Transverse colon (tissue), 4 donors: ENCODE measurements around the gene VPS37D. TPM values are rescaled to one million over a fixed set of nuclear protein-coding genes. Genes with fewer than 3 reads are reported as not detected.

ENCODE experiments used
- DNase-seq: peaks from one replicate; pipeline ENCODE4 v3.0.0-alpha.2; 2019
- H3K27ac ChIP-seq, 4 donors: fragments of 200-600 bp; sonication (generic); 2 replicates each; pipeline ENCODE4 v1.5.1; 2016 to 2018; ENCODE audit warnings: inconsistent platforms in 4 of 4
- H3K27me3 ChIP-seq: fragments of 200-600 bp; sonication (generic); 2 replicates; pipeline ENCODE4 v1.5.1; 2017; ENCODE audit warnings: inconsistent platforms
- H3K36me3 ChIP-seq, 4 donors: fragments of 200-600 bp; sonication (generic); 2 replicates each; pipeline ENCODE4 v1.5.1; 2017 to 2019; ENCODE audit warnings: inconsistent platforms in 4 of 4
- H3K4me1 ChIP-seq, 4 donors: fragments of 200-600 bp; sonication (generic); 2 replicates each; pipeline ENCODE4 v1.5.1; 2017 to 2020; ENCODE audit warnings: inconsistent platforms in 4 of 4
- H3K4me3 ChIP-seq, 4 donors: fragments of 200-600 bp; sonication (generic); 1 replicate in 1 of 4; 2 replicates in 3 of 4; pipeline versions ENCODE4 v1.5.1 to v1.6.1; 2017 to 2019; ENCODE audit warnings: inconsistent platforms in 4 of 4
- H3K9me3 ChIP-seq, 2 donors: fragments of 200-600 bp; sonication (generic); 2 replicates each; pipeline ENCODE4 v1.5.1; 2017 to 2019; ENCODE audit warnings: inconsistent platforms in 2 of 2
- EP300 ChIP-seq: sonication (generic); formaldehyde crosslinking; IDR thresholded peaks from one replicate; pipeline ENCODE4 v1.6.1; 2017; ENCODE audit warnings: antibody characterized with exemption, low read depth
- POLR2A ChIP-seq: fragments of 450-650 bp; IDR thresholded peaks from one replicate; pipeline ENCODE4 v1.6.1; 2016; ENCODE audit warnings: antibody characterized with exemption, mild to moderate bottlenecking, moderate library complexity
- POLR2AphosphoS5 ChIP-seq, 3 donors: sonication (generic); formaldehyde crosslinking; IDR thresholded peaks; one replicate each; pipeline ENCODE4 v1.6.1; 2016; ENCODE audit warnings: antibody characterized with exemption in 3 of 3
- WGBS, 2 donors: methylation state at CpG; one replicate each; pipeline ENCODE4 v1.1.5; 2018; ENCODE audit warnings: low coverage in 1 of 2; 5-methylcytosine and 5-hydroxymethylcytosine counted together
- in situ Hi-C, 4 donors: fragments of 200-750 bp; cut with MboI; loops; one replicate each; pipeline versions ENCODE4 v1.15.0 to v1.15.1; 2017; ENCODE audit warnings: low sequenced_read_pairs in 3 of 4, low pct_ligation_motif_present in 1 of 4, low pct_unique_long_range_greater_than_20kb in 1 of 4
- intact Hi-C: fragments of 100-400 bp; cut with DNase I; formaldehyde crosslinking; loops from one replicate; pipeline ENCODE4 v1.15.1; 2023; ENCODE audit warnings: low total_unique reads
- total RNA-seq, 4 donors: library from RNA; depleted of rRNA; stranded (reverse); fragments of >200 nt; gene quantifications; one replicate each; pipeline ENCODE4 v1.1.0, GENCODE V29; 2016
- TF ChIP-seq, protein P1 (sequence below), 5 experiments: fragments of 200-600 bp in 3 of 5; fragments of 450-650 bp in 2 of 5; sonication (generic) in 3 of 5; IDR thresholded peaks; 1 replicate in 2 of 5; 2 replicates in 3 of 5; pipeline ENCODE4 v1.5.1; 2016 to 2017; ENCODE audit warnings: antibody characterized with exemption in 5 of 5, inconsistent platforms in 3 of 5, mild to moderate bottlenecking in 2 of 5, moderate library complexity in 1 of 5

Gene VPS37D
- total RNA-seq, 4 donors from 2014 or later, result 0.82 to 3.5 TPM; not detected in 2

DNA sequence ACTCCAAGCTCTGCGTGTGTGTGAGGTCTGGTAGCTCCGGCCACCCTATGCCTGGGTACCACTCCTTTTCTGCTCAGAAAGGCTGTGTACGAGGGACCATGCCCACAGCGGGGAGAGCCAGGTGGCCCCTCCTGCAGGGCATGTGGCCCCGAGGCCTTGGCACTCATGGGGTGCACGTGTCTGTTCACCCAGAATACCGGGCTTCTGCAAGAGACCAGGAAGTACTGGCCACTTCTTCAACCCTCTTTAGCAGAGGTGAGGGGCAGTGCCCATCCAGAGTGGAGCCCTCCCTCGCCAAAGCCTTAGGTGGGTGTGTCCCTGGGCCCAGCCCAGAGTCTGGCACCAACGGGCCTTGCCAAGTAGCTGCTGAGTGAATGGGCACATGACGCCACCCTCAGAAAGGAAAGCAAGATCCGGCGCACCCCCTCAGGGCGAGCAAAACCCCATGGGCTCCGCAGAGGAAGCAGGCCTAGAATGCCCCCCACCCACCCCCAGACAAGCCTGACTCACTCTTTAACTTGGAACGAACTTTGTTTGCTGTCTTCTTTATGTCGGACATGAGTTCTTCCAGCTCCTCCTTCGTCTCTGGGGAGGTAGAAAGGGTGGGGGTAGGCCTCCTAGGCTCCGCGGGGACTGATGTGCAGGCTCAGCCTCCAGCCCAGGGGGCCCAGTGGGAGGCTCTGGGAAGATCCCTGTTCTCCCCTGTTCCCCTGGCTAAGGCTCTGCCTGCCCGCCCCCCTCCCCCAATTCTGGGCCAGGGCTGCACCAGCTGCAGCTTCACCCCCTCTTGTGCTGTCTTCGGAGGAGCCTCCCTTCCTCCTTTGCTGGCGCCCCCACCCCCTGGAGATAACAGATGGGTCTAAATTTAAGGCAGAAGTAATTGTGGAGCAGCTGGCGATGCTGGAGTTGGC lies 37.3 kb downstream of the VPS37D start:
- peak overlapping the region in 3 of 4 donors; percentile 2 to 68 (median 48) for H3K27ac ChIP-seq
- H3K4me3 ChIP-seq, result no peak overlapping the region
- in situ Hi-C loops, result no loop called here
- peaks cover 7 to 21% (median 17%) of the 10 kb centered on the region in 4 donors for H3K4me1 ChIP-seq
- H3K9me3 ChIP-seq, result no peaks in the 10 kb centered on the region
- TF ChIP-seq POLR2AphosphoS5 (IDR thresholded peaks at IDR 0.05) (no peak), POLR2A (no peak), EP300 (no peak)
- TF ChIP-seq, protein P1, sequence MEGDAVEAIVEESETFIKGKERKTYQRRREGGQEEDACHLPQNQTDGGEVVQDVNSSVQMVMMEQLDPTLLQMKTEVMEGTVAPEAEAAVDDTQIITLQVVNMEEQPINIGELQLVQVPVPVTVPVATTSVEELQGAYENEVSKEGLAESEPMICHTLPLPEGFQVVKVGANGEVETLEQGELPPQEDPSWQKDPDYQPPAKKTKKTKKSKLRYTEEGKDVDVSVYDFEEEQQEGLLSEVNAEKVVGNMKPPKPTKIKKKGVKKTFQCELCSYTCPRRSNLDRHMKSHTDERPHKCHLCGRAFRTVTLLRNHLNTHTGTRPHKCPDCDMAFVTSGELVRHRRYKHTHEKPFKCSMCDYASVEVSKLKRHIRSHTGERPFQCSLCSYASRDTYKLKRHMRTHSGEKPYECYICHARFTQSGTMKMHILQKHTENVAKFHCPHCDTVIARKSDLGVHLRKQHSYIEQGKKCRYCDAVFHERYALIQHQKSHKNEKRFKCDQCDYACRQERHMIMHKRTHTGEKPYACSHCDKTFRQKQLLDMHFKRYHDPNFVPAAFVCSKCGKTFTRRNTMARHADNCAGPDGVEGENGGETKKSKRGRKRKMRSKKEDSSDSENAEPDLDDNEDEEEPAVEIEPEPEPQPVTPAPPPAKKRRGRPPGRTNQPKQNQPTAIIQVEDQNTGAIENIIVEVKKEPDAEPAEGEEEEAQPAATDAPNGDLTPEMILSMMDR (IDR thresholded peaks at IDR 0.05), result no peak
- 69% methylated on average over 19 of the region's 23 CpGs; no CpG with 5 or more reads in 1 of the 2 donors for WGBS, 2 donors
- no peaks in the 10 kb centered on the region for H3K36me3 ChIP-seq
- no peaks in the 10 kb centered on the region for H3K27me3 ChIP-seq
- intact Hi-C loops, result no loop called here
- no peak for DNase-seq

DNA sequence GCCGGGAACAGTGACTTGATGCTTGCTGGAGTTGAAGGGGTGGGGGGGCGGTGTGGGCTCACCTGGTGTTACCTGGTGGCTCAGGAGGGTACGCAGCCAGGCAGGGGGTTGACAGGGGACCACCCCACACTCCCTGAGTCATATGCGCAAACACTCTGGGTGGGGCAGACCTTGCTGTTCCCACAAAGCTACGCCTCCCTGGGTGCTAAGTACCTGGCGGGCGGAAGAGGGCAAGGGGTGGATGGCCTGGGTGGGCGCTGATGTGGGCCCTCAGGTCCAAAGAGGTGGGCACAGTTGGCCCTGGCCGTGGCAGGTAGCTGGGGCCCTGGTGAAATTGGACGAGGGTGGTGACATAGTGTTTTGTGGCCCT lies 37.9 kb downstream of the VPS37D start:
- in situ Hi-C loops, result no loop called here

DNA sequence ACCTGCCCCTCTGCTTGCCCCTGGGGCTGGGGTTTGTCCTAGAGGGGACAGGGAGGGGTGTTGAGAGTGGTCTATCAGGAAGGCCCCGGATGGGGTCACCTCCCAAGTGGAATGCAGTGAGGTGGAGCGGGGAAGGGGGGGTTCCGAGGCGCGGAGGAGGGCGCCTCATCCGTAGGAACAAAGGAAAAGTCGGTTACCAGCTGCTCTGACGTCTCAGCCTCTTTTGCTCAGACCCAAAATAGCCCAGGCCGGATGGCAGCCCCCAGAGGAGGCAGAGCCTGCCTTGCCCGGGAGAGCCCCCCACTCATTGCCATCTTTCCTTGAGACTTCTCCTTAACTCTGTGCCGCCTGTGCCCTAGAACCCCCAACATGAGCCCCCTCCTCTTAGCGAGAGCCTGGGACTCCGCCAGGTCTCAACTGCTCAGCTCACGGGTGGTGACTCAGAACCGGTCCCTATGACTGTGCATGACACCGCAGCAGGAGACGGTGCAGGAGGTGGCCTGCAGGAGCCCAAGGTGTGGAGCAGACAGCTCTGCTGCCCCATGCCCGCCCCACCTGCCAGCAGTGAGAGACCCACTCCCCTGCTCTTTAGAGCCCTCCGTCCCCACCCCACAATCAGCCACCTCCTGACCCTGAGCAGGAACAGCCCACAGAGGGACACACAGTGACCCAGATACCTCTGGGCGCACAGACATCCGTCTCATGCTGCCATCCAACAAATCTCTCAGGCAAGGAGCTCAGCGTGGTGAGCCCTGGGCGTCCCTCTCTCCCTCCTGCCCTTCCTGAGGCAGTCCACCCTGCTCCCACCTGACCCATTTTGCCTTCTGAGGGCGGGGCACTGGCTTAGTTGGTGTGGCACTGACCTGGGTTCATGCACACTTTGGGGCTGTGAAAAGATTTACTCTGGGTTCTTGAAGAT lies 38.8 kb downstream of the VPS37D start:
- intact Hi-C loops, result no loop called here
- Histone ChIP-seq H3K9me3 (no peaks in the 10 kb centered on the region), H3K36me3 (no peaks in the 10 kb centered on the region), H3K4me3 (no peak overlapping the region), H3K27me3 (no peaks in the 10 kb centered on the region), H3K27ac (peak overlapping the region in 3 of 4 donors; percentile 5 to 50 (median 40)), H3K4me1 (peaks cover 7 to 21% (median 17%) of the 10 kb centered on the region in 4 donors)
- 68% methylated on average over 24 of the region's 25 CpGs; no CpG with 5 or more reads in 1 of the 2 donors for WGBS, 2 donors
- in situ Hi-C loops, result no loop called here
- no peak for TF ChIP-seq POLR2AphosphoS5 (IDR thresholded peaks at IDR 0.05)
- no peak for TF ChIP-seq POLR2A
- TF ChIP-seq, protein P1 (IDR thresholded peaks at IDR 0.05), result no peak
- TF ChIP-seq EP300, result no peak
- DNase-seq, result no peak

More for the DNA sequence above, 37.9 kb downstream of the VPS37D start:
- 83% methylated on average over 10 of the region's 10 CpGs; no CpG with 5 or more reads in 1 of the 2 donors for WGBS, 2 donors
- H3K4me1 ChIP-seq, result peaks cover 7 to 21% (median 17%) of the 10 kb centered on the region in 4 donors
- no peaks in the 10 kb centered on the region for H3K27me3 ChIP-seq
- intact Hi-C loops, result no loop called here
- TF ChIP-seq POLR2AphosphoS5 (IDR thresholded peaks at IDR 0.05) (no peak), POLR2A (no peak), EP300 (no peak)
- TF ChIP-seq, protein P1 (IDR thresholded peaks at IDR 0.05), result no peak
- no peak overlapping the region for H3K4me3 ChIP-seq
- DNase-seq, result no peak
- H3K9me3 ChIP-seq, result no peaks in the 10 kb centered on the region
- no peaks in the 10 kb centered on the region for H3K36me3 ChIP-seq
- H3K27ac ChIP-seq, result peak overlapping the region in 1 of 4 donors; percentile 1
